Measurements from ENCODE around the gene ANGPT4. TPM values are rescaled to one million over a fixed set of nuclear protein-coding genes. Genes with fewer than 3 reads are reported as not detected.

Gene ANGPT4
- total RNA-seq, 1 experiment from 2014 or later = 0.20 TPM

DNA sequence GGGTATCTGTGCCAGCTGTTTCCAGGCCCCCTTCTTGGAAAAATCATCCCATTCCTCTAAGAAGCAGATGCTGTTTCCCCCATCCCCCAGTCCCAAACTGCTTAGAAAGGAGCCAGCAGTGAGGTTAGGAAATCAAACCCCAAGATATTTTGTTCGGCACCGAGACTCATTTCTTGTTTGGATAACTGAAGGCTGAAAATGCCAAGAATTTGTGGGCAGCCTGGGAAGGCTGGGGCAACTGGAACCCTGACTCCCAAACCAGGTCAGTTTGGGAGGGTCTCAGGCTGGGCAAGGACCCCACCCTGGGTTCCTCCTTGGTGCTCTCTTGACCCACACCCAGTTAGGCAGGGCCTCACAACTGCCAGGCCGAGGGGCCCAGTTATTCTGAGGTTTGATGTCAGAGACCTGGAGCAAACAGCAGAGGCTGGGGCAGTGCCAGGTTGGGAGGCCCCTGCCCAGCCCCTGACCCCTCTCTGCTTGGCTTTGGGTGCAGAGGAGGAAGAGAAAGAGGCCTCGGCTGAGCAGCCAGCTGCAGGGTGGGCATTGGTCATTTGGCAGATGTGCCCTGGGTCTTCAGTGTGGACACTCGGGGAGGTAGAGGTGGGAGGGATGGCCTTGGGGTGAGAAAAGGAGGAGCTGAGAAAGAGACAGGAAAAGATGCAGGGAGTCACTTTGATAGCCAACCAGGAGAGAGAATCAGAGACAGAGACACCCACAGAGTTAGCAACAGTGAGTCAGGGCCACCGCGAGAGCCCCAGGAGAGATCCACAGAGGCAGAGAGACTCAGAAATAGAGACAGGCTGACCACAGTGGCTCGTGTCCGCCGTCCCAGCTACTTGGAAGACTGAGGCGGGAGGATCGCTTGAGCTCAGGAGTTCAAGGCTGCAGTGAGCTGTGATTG lies 5.0 kb downstream of the ANGPT4 start:
- ATAC-seq (no peak), DNase-seq (ENCODE audit: low spot score) (no peak)
- CTCF ChIA-PET = interaction anchor here (0.6 to 9.0 kb wide), 21 partner anchors 11 to 203 kb away, joined by 3 to 71 read pairs (median 4); partner anchors contain the start of gene FAM110A
- Mint-ChIP-seq H3K4me1 (peaks cover 3% of the 10 kb centered on the region; the same call in 1 of the 2 replicates), H3K27me3 (ENCODE audit: low read depth) (no peaks in the 10 kb centered on the region), H3K27ac (no peak overlapping the region; the same call in 1 of the 2 replicates), H3K9me3 (no peaks in the 10 kb centered on the region), H3K36me3 (no peaks in the 10 kb centered on the region), H3K4me3 (no peak overlapping the region)
- POLR2A ChIA-PET = interaction anchor here (0.6 kb wide), 1 partner anchor 84 kb away, joined by 4 read pairs; no protein-coding TSS in a partner anchor
- TF ChIP-seq, protein P1, sequence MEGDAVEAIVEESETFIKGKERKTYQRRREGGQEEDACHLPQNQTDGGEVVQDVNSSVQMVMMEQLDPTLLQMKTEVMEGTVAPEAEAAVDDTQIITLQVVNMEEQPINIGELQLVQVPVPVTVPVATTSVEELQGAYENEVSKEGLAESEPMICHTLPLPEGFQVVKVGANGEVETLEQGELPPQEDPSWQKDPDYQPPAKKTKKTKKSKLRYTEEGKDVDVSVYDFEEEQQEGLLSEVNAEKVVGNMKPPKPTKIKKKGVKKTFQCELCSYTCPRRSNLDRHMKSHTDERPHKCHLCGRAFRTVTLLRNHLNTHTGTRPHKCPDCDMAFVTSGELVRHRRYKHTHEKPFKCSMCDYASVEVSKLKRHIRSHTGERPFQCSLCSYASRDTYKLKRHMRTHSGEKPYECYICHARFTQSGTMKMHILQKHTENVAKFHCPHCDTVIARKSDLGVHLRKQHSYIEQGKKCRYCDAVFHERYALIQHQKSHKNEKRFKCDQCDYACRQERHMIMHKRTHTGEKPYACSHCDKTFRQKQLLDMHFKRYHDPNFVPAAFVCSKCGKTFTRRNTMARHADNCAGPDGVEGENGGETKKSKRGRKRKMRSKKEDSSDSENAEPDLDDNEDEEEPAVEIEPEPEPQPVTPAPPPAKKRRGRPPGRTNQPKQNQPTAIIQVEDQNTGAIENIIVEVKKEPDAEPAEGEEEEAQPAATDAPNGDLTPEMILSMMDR (IDR thresholded peaks at IDR 0.05) = no peak
- TF ChIP-seq NR1H2 (CRISPR knock-in tag; IDR thresholded peaks at IDR 0.05) = no peak
- TF ChIP-seq, protein P2, sequence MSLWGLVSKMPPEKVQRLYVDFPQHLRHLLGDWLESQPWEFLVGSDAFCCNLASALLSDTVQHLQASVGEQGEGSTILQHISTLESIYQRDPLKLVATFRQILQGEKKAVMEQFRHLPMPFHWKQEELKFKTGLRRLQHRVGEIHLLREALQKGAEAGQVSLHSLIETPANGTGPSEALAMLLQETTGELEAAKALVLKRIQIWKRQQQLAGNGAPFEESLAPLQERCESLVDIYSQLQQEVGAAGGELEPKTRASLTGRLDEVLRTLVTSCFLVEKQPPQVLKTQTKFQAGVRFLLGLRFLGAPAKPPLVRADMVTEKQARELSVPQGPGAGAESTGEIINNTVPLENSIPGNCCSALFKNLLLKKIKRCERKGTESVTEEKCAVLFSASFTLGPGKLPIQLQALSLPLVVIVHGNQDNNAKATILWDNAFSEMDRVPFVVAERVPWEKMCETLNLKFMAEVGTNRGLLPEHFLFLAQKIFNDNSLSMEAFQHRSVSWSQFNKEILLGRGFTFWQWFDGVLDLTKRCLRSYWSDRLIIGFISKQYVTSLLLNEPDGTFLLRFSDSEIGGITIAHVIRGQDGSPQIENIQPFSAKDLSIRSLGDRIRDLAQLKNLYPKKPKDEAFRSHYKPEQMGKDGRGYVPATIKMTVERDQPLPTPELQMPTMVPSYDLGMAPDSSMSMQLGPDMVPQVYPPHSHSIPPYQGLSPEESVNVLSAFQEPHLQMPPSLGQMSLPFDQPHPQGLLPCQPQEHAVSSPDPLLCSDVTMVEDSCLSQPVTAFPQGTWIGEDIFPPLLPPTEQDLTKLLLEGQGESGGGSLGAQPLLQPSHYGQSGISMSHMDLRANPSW (CRISPR knock-in tag; conservative IDR thresholded peaks at IDR 0.05; ENCODE audit: low read depth) = no peak
- TF ChIP-seq ZNF232 (CRISPR knock-in tag; IDR thresholded peaks at IDR 0.05) = no peak
- TF ChIP-seq, protein P3, sequence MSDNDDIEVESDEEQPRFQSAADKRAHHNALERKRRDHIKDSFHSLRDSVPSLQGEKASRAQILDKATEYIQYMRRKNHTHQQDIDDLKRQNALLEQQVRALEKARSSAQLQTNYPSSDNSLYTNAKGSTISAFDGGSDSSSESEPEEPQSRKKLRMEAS (CRISPR knock-in tag; IDR thresholded peaks at IDR 0.05) = no peak
- no peak for TF ChIP-seq SMAD3 (CRISPR knock-in tag; IDR thresholded peaks at IDR 0.05; ENCODE audit: borderline replicate concordance)
- TF ChIP-seq ZNF138 (CRISPR knock-in tag; conservative IDR thresholded peaks at IDR 0.05) = no peak
- TF ChIP-seq, protein P4, sequence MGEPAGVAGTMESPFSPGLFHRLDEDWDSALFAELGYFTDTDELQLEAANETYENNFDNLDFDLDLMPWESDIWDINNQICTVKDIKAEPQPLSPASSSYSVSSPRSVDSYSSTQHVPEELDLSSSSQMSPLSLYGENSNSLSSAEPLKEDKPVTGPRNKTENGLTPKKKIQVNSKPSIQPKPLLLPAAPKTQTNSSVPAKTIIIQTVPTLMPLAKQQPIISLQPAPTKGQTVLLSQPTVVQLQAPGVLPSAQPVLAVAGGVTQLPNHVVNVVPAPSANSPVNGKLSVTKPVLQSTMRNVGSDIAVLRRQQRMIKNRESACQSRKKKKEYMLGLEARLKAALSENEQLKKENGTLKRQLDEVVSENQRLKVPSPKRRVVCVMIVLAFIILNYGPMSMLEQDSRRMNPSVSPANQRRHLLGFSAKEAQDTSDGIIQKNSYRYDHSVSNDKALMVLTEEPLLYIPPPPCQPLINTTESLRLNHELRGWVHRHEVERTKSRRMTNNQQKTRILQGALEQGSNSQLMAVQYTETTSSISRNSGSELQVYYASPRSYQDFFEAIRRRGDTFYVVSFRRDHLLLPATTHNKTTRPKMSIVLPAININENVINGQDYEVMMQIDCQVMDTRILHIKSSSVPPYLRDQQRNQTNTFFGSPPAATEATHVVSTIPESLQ (CRISPR knock-in tag; IDR thresholded peaks at IDR 0.05) = no peak
- TF ChIP-seq, protein P5, sequence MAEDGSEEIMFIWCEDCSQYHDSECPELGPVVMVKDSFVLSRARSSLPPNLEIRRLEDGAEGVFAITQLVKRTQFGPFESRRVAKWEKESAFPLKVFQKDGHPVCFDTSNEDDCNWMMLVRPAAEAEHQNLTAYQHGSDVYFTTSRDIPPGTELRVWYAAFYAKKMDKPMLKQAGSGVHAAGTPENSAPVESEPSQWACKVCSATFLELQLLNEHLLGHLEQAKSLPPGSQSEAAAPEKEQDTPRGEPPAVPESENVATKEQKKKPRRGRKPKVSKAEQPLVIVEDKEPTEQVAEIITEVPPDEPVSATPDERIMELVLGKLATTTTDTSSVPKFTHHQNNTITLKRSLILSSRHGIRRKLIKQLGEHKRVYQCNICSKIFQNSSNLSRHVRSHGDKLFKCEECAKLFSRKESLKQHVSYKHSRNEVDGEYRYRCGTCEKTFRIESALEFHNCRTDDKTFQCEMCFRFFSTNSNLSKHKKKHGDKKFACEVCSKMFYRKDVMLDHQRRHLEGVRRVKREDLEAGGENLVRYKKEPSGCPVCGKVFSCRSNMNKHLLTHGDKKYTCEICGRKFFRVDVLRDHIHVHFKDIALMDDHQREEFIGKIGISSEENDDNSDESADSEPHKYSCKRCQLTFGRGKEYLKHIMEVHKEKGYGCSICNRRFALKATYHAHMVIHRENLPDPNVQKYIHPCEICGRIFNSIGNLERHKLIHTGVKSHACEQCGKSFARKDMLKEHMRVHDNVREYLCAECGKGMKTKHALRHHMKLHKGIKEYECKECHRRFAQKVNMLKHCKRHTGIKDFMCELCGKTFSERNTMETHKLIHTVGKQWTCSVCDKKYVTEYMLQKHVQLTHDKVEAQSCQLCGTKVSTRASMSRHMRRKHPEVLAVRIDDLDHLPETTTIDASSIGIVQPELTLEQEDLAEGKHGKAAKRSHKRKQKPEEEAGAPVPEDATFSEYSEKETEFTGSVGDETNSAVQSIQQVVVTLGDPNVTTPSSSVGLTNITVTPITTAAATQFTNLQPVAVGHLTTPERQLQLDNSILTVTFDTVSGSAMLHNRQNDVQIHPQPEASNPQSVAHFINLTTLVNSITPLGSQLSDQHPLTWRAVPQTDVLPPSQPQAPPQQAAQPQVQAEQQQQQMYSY (CRISPR knock-in tag; IDR thresholded peaks at IDR 0.05) = no peak
- TF ChIP-seq, protein P6, sequence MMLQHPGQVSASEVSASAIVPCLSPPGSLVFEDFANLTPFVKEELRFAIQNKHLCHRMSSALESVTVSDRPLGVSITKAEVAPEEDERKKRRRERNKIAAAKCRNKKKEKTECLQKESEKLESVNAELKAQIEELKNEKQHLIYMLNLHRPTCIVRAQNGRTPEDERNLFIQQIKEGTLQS (CRISPR knock-in tag; conservative IDR thresholded peaks at IDR 0.05) = no peak
- TF ChIP-seq, protein P7, sequence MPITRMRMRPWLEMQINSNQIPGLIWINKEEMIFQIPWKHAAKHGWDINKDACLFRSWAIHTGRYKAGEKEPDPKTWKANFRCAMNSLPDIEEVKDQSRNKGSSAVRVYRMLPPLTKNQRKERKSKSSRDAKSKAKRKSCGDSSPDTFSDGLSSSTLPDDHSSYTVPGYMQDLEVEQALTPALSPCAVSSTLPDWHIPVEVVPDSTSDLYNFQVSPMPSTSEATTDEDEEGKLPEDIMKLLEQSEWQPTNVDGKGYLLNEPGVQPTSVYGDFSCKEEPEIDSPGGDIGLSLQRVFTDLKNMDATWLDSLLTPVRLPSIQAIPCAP (CRISPR knock-in tag; IDR thresholded peaks at IDR 0.05) = no peak
- TF ChIP-seq NFATC4 (CRISPR knock-in tag; IDR thresholded peaks at IDR 0.05) = no peak

Data from WTC11 (cell line).